Neutrophil (primary cell): ENCODE measurements around the gene MT2A.
"Not testable (repeated sequence)": the region's sequence is repeated elsewhere in the genome, so short reads cannot be mapped to it uniquely, and the experiment has no call there.

Experiments
- H3K27ac ChIP-seq: fragments of 200-600 bp; sonication (generic); 2 replicates; pipeline ENCODE4 v1.5.1; 2016; ENCODE audit warnings: mild to moderate bottlenecking, moderate library complexity
- H3K27me3 ChIP-seq: fragments of 200-600 bp; sonication (generic); 2 replicates; pipeline ENCODE4 v1.6.0; 2016; ENCODE audit warnings: mild to moderate bottlenecking
- H3K36me3 ChIP-seq: fragments of 200-600 bp; sonication (generic); 2 replicates; pipeline ENCODE4 v1.5.1; 2017
- H3K4me1 ChIP-seq, 2 experiments: fragments of 200-600 bp in 1 of 2; sonication (generic) in 1 of 2; 1 replicate in 1 of 2; 2 replicates in 1 of 2; pipeline versions ENCODE4 v1.5.1 to v1.6.1; 2013 to 2016; ENCODE audit warnings: low read depth in 1 of 2, low read length in 1 of 2, mild to moderate bottlenecking in 1 of 2, moderate library complexity in 1 of 2; ENCODE audit not compliant: control insufficient read depth in 1 of 2, insufficient read depth in 1 of 2
- H3K4me3 ChIP-seq, 2 experiments: fragments of 200-600 bp in 1 of 2; sonication (generic) in 1 of 2; 1 replicate in 1 of 2; 2 replicates in 1 of 2; pipeline ENCODE4 v1.5.1; 2013 to 2016; ENCODE audit warnings: low read depth in 1 of 2, low read length in 1 of 2, mild to moderate bottlenecking in 1 of 2, moderate library complexity in 1 of 2
- H3K9me3 ChIP-seq: fragments of 200-600 bp; sonication (generic); 2 replicates; pipeline ENCODE4 v1.5.1; 2016
- CTCF ChIP-seq: fragments of 200-600 bp; sonication (generic); IDR thresholded peaks from 2 replicates; pipeline ENCODE4 v1.5.1; 2016; ENCODE audit warnings: antibody characterized with exemption

The MT2A gene

GRCh38 chr16:56615353-56615752 lies 7.0 kb downstream of the MT2A start:
- H3K4me1 ChIP-seq: peaks cover 9 to 11% of the 10 kb centered on the region in 2 experiments
- no peak overlapping the region for H3K27ac ChIP-seq

DNA sequence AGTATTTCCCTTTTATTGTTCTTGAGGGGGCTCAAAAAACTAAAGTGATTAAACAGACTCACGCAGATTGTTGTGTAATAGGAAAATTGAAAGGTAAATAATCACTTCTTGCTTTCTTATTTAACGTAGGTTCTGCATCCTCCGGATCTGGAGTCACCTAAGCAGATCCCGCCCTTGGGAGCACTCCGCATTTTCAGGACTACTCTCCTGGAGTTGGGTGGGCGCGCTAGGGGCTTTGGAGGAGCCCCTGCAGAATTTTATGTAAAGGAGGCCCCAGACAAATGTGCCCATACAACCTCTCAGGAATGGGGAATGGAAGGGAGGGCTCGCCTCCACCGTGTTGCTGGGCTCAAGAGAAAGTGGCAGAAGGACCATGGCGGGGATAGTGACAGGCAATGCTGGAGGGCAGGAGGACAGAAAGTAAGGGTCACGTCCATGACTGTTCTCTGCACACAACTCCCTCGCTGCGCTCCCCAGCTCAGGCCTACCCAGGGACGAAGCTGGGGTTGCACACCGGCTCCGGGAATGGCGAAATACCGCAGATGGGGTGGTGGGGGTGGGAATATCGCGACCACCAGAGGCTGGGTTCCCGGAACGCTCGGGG lies 8.3 kb downstream of the MT2A start:
- Histone ChIP-seq H3K27ac (no peak overlapping the region), H3K4me1 (peaks cover 9 to 11% of the 10 kb centered on the region in 2 experiments), H3K9me3 (no peaks in the 10 kb centered on the region), H3K4me3 (peak overlapping the region in 1 of 2 experiments; percentile 43), H3K27me3 (peaks cover 70% of the 10 kb centered on the region), H3K36me3 (no peaks in the 10 kb centered on the region)
- no peak for TF ChIP-seq CTCF

More at GRCh38 chr16:56615353-56615752, 7.0 kb downstream of the MT2A start:
- H3K4me3 ChIP-seq: no peak overlapping the region
- H3K27me3 ChIP-seq: peaks cover 57% of the 10 kb centered on the region
- no peaks in the 10 kb centered on the region for H3K9me3 ChIP-seq
- no peak for TF ChIP-seq CTCF
- H3K36me3 ChIP-seq: no peaks in the 10 kb centered on the region

DNA sequence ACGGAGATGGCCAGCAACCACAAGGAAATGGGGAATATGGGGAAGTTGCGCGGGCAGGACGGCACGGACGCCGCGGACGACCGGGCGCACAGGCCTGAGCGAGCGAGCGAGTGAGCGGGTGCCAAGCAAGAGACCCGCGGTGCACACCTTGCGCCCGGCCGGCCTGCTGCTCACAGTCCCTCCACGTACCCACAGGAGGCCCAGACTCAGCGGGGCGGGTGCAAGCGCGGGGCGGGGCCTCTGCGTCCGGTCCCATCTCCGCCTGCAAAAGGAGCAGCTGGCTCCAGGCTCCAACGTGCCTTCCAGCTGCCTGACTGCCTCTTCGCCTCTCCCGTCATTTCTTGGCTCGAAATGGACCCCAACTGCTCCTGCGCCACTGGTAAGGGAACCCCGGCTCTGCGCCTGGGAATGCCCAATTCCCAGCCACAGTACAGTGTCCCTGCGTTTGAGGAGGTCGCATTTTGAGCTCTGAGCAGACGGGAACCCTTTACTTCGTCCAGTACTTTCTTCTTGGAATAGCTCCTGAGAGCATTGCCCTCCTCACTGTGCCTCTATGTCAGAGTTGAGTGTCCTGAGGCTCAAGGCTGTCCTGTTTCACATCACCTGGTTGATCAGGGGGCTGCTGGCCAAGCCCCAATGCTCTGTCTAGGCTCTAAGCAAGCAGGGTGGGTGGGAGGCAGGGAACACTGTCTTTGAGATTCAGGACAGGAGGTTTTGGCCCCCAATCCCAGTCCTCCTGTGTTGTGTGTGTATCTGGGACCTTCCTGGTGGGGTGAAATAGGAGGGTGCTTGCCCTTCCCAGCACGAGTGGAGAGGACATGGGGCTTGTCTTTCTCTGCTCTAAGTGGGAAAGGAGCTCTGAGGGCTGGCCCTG lies 9.1 kb downstream of the MT2A start:
- Histone ChIP-seq H3K36me3 (no peaks in the 10 kb centered on the region), H3K9me3 (no peaks in the 10 kb centered on the region), H3K27me3 (peaks cover 77% of the 10 kb centered on the region), H3K4me3 (peak overlapping the region in 1 of 2 experiments; percentile 43), H3K27ac (no peak overlapping the region), H3K4me1 (peaks cover 9 to 11% of the 10 kb centered on the region in 2 experiments)
- TF ChIP-seq CTCF: no peak

- Histone ChIP-seq H3K4me3 (no peak overlapping the region), H3K36me3 (no peaks in the 10 kb centered on the region), H3K27me3 (peaks cover 84% of the 10 kb centered on the region), H3K9me3 (no peaks in the 10 kb centered on the region), H3K27ac (no peak overlapping the region), H3K4me1 (peaks cover 9 to 11% of the 10 kb centered on the region in 2 experiments)
- no peak for TF ChIP-seq CTCF
Measured at GRCh38 chr16:56618138-56618537, 9.8 kb downstream of the MT2A start.

GRCh38 chr16:56620339-56620897 lies 12.0 kb downstream of the MT2A start:
- H3K4me1 ChIP-seq: peaks cover 9 to 11% of the 10 kb centered on the region in 2 experiments
- TF ChIP-seq CTCF: no peak
- no peaks in the 10 kb centered on the region for H3K9me3 ChIP-seq
- H3K27me3 ChIP-seq: peaks cover 99% of the 10 kb centered on the region
- no peak overlapping the region for H3K4me3 ChIP-seq
- H3K36me3 ChIP-seq: no peaks in the 10 kb centered on the region
- no peak overlapping the region for H3K27ac ChIP-seq

DNA sequence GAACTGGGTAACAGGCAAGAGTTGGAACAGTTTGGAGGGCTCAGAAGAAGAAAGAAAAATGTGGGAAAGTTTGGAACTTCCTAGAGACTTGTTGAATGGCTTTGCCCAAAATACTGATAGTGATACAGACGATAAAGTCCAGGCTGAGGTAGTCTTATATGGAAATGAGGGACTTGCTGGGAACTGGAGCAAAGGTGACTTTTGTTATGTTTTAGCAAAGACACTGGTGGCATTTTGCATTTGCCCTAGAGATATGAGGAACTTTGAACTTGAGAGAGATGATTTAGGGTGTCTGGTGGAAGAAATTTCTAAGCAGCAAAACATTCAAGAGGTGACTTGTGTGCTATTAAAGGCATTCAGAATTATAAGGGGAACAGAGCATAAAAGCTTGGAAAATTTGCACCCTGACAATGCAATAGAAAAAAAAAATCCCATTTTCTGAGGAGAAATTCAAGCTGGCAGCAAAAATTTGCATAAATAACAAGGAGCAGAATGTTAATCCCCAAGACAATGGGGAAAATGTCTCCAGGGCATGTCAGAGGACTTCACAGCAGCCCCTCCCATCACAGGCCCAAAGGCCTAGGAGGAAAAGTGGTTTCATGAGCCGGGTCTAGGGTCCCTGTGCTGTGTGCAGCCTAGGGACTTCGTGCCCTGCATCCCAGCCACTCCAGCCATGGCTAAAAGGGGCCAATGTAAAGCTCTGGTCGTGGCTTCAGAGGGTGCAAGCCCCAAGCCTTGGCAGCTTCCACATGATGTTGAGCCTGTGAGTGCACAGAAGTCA lies 13.5 kb downstream of the MT2A start:
- not testable (repeated sequence) for H3K4me1 ChIP-seq, H3K36me3 ChIP-seq, H3K9me3 ChIP-seq, H3K4me3 ChIP-seq, H3K27ac ChIP-seq
- H3K27me3 ChIP-seq: peaks cover 99% of the 10 kb centered on the region

DNA sequence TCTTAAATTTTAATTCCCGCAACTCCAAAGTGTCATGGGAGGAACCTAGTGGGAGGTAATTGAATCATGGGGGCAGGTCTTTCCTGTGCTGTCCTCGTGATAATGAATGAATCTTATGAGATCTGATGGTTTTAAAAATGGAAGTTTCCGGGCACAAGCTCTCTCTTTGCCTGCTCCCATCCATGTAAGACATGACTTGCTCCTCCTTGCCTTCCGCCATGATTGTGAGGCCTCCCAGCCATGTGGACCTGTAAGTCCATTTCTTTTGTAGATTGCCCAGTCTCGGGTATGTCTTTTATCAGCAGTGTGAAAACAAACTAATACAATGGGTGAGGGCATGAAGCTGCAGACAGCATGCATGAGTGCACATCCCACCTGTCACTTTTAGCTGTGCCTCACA lies 14.8 kb downstream of the MT2A start:
- H3K27me3 ChIP-seq: peaks cover 99% of the 10 kb centered on the region
- H3K4me3 ChIP-seq, H3K9me3 ChIP-seq, H3K27ac ChIP-seq, H3K36me3 ChIP-seq, H3K4me1 ChIP-seq: not testable (repeated sequence)
